Spleen (tissue), 7 donors: Measurements from ENCODE around the gene C2orf92.

Experiments
- CTCF ChIP-seq, 11 experiments: fragments of 200-600 bp in 7 of 11; fragments of 450-650 bp in 4 of 11; sonication (generic) in 4 of 11; IDR thresholded peaks in 8 of 11; conservative IDR thresholded peaks in 3 of 11; 1 replicate in 7 of 11; 2 replicates in 4 of 11; pipeline versions ENCODE4 v1.4.0 to v1.8.0; 2016 to 2021; ENCODE audit warnings: antibody characterized with exemption in 11 of 11, inconsistent platforms in 4 of 11, mild to moderate bottlenecking in 1 of 11
- POLR2A ChIP-seq, 3 donors: fragments of 450-650 bp; IDR thresholded peaks; one replicate each; pipeline ENCODE4 v1.5.1; 2017; ENCODE audit warnings: antibody characterized with exemption in 3 of 3, mild to moderate bottlenecking in 1 of 3
- POLR2AphosphoS5 ChIP-seq, 3 donors: sonication (generic); formaldehyde crosslinking; IDR thresholded peaks; one replicate each; pipeline ENCODE4 v1.5.1; 2017; ENCODE audit warnings: antibody characterized with exemption in 3 of 3
- donor health status: DM: no; HTN: no; CAD: no; lungs with moderate emphysema.
- donor health status: DM: no; HTN: no; CAD: no.
- donor health status: DM: no; HTN: no; CAD: no.

- TF ChIP-seq CTCF (IDR thresholded peaks at IDR 0.05 in 8 of 11, conservative IDR thresholded peaks at IDR 0.05 in 3 of 11) = no peak
- no peak for TF ChIP-seq POLR2A (IDR thresholded peaks at IDR 0.05)
- TF ChIP-seq POLR2AphosphoS5 (IDR thresholded peaks at IDR 0.05) = no peak
These were observed 63.2 kb downstream of the C2orf92 start for GRCh38 chr2:97732436-97733340.
